Ammon's horn (tissue), 1 donor: ENCODE measurements around the gene TTC14.
"Not testable (repeated sequence)": the region's sequence is repeated elsewhere in the genome, so short reads cannot be mapped to it uniquely, and the experiment has no call there.

Experiments
- DNase-seq: peaks from one replicate; pipeline ENCODE4 v3.0.0-alpha.2; 2016; ENCODE audit warnings: low spot score

The TTC14 gene, protein sequence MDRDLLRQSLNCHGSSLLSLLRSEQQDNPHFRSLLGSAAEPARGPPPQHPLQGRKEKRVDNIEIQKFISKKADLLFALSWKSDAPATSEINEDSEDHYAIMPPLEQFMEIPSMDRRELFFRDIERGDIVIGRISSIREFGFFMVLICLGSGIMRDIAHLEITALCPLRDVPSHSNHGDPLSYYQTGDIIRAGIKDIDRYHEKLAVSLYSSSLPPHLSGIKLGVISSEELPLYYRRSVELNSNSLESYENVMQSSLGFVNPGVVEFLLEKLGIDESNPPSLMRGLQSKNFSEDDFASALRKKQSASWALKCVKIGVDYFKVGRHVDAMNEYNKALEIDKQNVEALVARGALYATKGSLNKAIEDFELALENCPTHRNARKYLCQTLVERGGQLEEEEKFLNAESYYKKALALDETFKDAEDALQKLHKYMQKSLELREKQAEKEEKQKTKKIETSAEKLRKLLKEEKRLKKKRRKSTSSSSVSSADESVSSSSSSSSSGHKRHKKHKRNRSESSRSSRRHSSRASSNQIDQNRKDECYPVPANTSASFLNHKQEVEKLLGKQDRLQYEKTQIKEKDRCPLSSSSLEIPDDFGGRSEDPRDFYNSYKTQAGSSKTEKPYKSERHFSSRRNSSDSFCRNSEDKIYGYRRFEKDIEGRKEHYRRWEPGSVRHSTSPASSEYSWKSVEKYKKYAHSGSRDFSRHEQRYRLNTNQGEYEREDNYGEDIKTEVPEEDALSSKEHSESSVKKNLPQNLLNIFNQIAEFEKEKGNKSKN

DNA sequence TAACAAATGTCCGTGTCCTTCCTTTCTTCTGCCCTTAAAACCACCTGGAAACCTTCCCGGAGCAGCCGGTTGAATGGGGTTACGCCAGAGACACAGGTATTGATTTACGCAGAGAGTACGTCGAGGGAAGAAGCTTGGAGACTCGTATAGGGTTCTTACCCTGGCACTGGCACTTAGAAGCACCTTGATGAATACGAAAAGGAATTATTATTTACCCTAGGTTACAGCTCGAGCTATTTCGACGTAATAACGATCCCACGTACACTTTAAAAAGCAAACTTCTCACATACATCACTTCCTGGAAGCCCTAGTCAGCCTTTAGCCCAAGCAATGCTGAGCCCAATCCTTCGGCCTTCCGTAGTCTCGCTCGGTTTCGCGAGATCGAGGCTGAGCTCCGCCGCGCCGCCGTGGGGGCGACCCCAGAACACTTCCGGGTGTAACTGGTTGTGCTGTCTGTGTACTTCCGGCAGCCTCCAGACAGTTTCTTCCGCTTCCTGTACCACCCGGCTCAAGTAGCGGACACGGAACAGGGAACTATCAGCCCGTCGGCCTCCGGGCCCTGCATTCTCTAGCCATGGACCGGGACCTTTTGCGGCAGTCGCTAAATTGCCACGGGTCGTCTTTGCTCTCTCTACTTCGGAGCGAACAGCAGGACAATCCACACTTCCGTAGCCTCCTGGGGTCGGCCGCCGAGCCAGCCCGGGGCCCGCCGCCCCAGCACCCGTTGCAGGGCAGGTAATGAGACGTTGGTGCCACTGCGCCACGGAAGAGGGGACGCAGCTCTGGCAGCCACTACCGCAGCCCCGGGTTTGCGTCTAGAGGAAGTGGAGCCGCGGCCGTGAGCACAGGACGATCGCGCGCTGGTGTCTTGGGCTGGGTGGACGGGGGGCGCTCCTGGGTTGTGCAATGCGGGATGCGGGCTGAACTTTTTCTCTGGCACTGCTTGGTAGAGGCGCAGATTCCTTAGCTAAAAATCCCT is at the start of gene TTC14:
Gene TTC14 (plus strand): TSS at position 476 of the 979 bp plus-strand sequence. CDS start 99 bp downstream, at position 575.
- DNase-seq, result peak; percentile 96

DNA sequence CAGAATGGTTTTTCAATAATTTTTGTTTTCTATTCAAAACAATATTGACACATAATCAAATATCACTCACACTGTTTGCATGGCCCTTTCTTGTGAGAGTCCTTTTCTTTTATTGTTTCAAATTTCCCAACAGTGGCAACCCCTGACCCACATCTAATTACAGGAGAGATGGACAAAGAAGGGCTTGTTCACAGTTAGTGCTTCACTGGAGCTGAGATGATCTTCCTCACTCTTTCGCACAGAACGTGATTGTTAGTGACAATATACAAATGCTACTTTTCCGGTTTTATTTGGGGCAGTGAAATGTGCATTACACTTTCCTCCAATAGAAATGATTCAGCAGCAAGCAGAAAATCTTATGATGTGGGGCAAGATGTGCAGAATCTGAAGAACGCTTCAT is 38.6 kb upstream of the TTC14 start:
- DNase-seq, result peak; percentile 8

DNA sequence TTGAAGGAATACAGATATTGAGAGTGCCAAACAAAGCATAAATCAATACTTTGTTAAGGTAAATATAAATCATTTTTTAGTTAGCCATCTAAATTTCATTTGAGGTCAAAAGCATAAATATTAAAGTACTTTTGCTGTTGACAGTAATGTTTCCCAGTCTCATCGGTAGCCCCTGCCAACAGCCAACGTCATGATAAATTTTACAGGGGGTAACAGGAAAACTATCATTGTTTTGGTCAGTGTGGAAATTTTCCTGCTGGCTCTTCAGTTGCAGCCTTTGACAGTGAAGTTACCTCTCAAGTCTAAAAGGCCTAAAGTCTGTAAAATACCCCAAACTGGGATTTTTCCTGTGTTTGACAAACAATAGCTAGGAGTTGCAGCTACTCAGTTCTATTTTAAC is 37.3 kb upstream of the TTC14 start:
- no peak for DNase-seq

DNA sequence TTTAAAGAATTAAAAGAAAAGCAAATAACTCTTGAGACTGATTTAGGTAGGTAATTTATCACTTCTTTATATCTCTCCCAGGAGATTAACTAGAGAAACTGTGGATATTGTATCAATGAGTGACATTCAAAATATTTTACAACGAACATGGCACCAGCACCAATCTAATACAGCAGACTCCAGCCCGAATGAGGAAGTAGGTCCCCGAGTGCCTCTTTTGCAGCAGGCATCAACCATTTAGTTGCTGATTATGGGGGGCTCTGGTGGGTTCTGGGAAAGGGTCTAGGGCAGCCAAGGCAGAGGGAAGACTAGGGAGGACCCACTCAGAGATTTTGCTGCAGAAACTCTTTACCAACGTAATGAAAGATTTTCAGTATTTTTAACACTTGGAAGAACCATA is 31.7 kb upstream of the TTC14 start:
- no peak for DNase-seq

DNA sequence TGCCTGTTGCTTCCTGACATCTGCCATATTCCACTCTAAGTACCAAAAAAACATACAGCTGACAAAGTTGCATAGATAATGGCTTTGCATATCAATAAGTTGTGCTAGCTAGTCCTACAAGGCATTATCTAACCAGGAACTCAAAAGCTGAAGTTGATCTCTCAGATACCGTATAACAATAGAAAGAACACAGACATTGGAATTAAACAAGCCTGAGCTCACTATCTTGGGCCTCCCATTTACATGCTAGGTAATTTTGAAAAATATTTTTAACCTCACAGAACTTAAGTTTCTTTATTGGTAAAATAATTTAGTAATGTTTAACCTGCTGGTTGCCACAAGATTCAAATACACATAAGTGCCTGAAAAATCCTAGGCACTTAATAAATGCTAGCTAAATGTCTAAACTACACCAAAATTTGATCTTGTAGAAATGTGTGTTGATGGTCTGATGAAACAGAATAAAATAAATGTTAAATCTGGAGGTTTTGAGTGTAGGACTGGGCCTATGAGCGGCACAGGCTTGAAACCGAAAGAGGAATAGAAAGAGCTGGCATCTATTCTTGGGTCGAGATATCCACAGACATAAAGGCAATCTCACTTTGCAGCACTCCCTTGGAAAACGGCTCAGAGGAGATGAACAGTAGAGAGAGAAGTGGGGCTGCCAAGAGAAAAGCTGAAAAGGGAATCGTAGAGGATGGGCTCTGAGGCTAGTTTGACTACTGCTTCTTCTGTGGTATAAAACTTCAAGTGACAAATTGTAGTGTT is 29.9 kb upstream of the TTC14 start:
- peak; percentile 24 for DNase-seq

DNA sequence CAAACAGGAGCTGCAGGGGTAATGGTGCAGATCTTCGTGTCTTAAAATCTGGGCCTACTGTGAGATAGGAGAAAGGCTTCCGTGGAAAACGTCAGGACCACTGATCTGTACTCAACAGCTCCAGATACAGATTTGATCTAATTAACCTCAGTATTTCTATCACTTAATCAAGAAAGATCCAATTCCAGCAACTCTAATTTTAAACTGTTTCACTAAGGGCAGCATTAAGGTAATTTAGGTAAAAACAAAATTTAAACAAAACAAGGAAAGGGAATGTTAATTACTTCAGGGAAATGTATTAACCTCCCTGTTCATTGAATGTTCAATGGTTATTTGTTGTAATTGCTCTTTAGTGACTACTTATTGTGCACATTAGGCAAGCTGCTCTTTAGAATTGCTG is 26.4 kb upstream of the TTC14 start:
- no peak for DNase-seq

DNA sequence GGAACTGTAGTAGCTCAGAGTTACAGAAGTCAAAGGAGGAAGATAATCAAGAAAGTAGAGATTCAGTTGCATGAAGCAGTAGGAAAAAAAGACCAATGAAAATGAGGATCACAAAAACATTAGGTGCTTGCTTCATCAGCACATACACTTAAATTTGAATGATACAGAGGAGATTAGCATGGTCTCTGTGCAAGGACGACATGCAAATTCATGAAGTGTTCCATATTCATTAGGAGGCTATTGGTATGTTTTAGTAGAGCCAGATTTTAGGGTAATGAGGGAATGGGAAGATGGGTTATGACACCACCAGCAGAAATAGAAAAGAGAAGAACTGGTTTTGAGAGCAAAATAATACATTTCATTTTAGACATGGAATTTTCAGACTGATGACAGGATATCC is 21.0 kb upstream of the TTC14 start:
- DNase-seq, result no peak

DNA sequence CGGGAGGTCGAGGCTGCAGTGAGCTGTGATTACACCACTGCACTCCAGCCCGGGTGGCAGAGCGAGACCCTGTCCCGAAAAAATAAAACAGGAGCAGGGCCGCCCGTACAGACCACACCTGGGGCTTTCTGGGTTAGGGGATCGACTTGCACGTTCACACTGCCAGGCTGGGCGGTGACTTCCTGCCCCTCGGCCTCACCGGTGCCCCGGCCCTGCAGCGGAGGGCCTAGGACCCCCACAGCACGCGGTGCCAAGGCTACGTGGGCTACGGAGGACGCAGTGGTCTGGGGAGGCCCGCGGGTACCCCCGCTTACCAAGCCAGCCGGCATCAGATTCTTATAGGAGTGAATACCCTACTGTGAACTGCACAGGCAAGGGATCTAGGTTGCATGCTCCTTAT is 11.6 kb upstream of the TTC14 start:
- no peak for DNase-seq

DNA sequence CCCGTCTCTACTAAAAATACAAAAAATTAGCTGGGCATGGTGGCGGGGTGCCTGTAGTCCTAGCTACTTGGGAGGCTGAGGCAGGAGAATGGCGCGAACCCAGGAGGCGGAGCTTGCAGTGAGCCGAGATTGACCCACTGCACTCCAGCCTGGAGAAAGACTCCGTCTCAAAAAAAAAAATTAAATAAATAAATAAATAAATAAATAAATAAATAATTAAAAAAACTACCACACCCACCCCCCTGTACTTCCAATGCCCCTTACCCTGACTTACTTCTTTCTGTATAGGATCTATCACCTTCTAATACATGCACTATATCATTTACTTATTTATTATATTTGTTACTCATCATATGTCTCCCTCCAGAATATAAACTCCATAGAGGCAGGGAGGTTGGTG is 8.3 kb upstream of the TTC14 start:
- not testable (repeated sequence) for DNase-seq

DNA sequence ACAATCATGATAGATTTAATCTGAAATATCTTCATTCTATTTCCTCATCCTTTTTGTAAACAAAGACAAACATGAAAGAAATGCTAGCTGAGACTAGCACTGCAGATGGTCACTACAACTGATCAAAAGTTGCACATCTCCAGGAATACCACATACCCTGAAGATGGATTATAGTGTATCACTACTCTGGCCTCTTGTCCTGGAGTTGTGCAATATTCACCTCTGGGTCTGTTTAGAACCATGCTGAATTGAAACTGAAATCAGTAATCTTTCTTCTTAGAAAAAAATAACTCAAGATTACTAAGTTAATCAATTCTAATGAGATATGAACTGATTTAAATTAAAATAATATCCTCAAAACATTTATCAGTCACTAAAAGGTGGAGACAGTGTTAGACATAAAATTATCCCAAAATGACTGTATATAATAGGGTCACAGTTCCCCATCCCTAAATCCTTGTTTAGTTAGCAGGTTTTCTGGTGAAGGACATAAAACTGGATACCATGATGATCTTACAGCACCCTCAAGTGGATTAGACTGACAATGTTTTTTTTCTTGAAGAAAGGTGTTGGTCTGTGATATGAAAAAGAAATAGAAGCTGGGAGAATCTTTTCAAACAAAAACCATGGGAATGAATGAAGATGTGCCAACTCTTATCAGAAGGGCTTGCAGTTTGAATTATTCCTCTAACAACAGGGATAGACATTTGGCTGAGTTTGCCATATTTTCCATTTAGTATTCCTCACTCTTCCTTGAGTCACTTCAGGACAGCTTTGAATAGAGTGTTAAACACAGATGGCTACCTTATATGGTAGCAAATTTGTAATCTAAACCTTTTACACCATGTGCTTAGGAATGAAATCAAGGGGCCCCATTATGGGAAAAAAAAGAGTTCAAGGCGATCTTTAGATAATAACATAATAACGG is 7.1 kb upstream of the TTC14 start:
- peak; percentile 75 for DNase-seq

DNA sequence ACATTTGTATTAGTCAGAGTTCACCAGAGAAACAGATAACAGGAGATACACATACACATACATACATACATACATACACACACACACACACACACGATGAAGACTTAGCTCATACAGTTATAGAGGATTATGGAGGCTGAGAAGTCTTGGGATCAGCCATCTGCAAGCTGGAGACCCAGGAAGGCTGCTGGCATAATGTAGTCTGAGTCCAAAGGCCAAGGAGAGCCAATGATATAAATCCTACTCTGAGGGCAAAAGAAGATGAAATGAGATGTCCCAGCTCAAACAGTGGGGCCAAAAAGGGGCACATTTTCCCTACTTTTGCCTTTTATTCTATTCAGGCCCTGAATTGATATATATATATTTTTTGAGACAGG is 6.4 kb upstream of the TTC14 start:
- no peak for DNase-seq

DNA sequence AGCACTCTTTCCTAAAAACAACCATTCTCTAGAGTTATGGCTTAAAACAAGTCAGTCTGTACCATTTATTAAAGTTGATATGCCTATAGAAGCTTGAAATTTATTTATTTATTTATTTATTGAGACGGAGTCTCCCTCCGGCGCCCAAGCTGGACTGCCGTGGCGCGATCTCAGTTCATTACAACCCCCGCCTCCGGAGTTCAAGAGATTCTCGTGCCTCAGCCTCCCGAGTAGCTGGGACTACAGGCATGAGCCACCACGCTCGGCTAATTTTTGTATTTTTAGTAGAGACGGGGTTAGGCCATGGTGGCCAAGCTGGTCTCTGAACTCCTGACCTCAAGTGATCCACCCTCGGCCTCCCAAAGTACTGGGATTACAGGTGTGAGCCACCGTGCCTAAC is 1.5 kb upstream of the TTC14 start:
- no peak for DNase-seq

DNA sequence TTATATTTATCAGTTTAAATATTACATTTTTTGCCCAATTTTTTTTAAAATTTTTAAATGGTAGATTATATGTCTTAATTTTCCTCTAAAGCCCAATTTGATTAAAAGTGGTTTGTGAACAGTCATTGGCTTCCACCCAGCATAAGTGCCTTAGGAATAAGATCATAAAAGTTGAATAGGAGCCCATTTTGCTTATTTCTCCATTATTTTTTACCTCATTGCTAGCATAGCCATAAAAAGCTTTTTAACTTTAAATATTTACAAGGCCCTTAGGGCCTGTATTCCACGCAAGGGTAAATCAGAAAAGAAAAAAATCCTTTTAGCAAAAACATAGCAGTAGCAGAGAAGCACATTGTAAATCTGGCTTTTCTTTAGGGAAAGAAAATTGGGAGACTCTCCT is 9.0 kb downstream of the TTC14 start:
- no peak for DNase-seq

DNA sequence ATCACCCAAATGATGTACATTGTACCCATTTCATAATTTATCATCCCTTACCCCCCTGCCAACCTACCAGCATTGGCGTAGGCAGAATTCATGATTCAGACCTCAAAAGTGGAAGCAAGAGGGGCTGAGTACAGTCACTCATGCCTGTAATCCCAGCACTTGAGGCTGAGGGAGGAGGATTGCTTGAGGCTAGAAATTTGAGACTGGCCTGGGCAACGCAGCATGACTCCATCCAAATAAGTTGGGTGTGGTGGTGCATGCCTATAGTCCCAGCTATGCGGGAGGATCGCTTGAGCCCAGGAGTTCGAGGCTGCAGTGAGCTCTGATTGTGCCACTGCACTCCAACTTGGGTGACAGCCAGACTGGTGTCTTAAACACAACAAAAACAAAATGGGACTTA is 10.4 kb downstream of the TTC14 start:
- DNase-seq, result no peak

DNA sequence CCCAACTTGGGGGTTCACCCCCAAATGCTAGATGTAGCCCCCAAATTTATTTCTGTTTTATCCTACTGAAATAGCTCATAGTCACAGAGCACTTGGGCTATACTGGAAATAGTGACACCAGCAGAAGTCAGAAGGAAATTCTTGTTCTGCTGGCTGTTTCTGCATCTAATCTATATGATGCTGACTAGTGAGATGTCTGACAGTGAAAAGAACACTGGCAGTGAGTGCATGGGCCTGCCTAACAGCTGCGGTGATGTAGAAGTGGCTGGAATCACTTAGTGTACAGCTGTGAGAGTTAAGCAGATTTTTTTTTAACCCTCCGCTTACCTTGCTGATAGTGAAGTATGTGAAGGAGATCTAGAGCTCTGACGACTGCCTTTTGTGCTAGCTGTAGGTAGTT is 14.0 kb downstream of the TTC14 start:
- no peak for DNase-seq

DNA sequence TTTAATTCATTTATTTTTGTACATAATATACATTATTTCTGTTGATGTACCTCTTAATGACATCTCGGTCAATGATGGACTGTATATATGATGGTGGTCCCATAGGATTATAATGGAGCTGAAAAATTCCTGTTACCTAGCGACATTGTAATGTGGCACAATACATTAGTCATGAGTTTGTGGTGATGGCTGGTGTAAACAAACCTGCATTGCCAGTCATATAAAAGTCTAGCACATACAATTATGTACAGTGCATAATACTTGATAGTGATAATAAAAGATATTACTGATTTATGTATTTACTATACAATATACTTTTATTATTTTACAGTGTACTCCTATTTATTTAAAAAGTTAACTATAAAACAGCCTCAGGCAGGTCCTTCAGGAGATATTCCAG is 15.1 kb downstream of the TTC14 start:
- no peak for DNase-seq

DNA sequence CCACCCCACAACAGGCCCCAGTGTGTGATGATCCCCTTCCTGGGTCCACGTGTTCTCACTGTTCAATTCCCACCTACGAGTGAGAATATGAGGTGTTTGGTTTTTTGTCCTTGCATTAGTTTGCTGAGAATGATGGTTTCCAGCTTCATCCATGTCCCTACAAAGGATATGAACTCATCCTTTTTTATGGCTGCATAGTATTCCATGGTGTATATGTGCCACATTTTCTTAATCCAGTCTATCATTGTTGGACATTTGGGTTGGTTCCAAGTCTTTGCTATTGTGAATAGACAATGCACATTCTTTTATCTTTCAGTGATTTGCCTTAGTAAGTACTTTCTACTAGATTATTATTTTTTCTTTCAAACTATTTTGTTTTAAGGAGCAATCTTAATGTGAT is 16.6 kb downstream of the TTC14 start:
- DNase-seq, result not testable (repeated sequence)

DNA sequence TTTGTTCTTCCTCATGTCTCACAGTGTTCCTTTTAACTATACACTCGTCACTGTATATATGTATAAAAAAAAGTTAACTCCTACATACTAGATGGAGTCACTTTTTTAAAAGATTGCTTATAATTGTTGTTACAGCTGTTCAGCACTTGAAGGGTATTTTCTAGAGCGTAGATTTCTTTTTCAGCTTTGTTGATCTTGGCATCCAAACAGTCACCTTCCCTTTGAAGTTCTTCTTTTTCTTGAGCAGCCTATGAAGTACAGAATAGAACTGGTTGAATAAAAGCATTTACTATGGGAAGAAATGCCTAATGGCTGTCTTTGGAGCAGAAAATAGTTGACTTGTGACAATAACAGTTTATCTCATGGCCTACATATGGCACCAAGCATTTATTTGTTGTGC is 17.8 kb downstream of the TTC14 start:
- no peak for DNase-seq

DNA sequence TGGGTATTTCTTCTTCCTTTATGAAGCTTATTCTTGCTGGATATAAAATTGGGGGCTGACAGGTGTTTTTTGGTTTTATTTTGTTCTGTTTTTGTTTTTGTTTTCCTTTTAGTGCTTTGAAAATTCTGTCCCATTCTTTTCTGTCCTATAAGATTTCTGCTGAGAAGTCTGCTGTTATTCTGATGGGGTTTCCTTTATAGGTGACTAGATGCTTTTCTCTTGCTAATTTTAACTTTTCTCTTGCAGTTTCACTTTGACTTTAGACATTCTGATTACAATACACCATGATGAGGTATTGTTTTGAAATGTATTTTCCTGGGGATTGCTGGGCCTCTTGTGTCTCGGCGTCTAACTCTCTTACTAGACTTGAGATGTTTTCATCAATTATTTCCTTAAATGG is 22.8 kb downstream of the TTC14 start:
- DNase-seq, result no peak

DNA sequence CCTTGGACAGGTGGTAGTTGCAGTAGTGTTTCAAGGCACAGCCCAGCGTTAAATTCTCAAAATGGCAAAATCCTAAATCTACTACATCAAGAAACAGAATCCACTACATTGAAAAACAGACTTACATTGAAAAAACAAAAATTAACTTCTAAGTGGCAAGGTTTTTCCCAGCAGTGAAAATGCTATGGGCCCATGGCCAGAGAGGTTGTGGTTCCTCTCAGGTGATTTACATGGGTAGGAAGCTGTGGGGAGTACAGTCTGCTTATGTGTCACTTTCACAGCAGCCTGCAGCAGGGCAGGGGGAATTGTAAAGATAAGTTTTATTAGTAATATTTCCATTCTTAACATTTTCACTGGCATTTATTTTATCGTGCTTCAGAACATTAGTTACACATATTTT is 24.9 kb downstream of the TTC14 start:
- DNase-seq, result no peak
